Psoas muscle (tissue), 8 donors: ENCODE results near the gene LILRB1. TPM values are rescaled to one million over a fixed set of nuclear protein-coding genes. Genes with fewer than 3 reads are reported as not detected.
"Not testable (repeated sequence)": the region's sequence is repeated elsewhere in the genome, so short reads cannot be mapped to it uniquely, and the experiment has no call there.

ENCODE experiments used
- ATAC-seq, 4 donors: fragments of 200-7000 bp; cut with Tn5 transposase; one replicate each; pipeline ENCODE4 v1.9.1; 2020; ENCODE audit warnings: moderate library complexity in 3 of 4, mild to moderate bottlenecking in 2 of 4
- DNase-seq, 2 donors: peaks; one replicate each; pipeline ENCODE4 v3.0.0-alpha.2; 2020
- H3K27ac ChIP-seq: fragments of 200-600 bp; one replicate; pipeline ENCODE4 v1.8.0; 2022
- H3K27me3 ChIP-seq, 3 donors: fragments of 200-600 bp in 1 of 3; one replicate each; pipeline versions ENCODE4 v1.6.1 to v1.8.0; 2013 to 2022; ENCODE audit warnings: low read length in 2 of 3, mild to moderate bottlenecking in 2 of 3, moderate library complexity in 1 of 3; ENCODE audit not compliant: insufficient read depth in 3 of 3
- H3K36me3 ChIP-seq, 2 donors: fragments of 200-600 bp in 1 of 2; one replicate each; pipeline versions ENCODE4 v1.6.1 to v1.8.0; 2013 to 2022; ENCODE audit warnings: low read depth in 1 of 2, mild to moderate bottlenecking in 1 of 2, moderate library complexity in 1 of 2; ENCODE audit not compliant: insufficient read depth in 1 of 2
- H3K4me1 ChIP-seq: fragments of 200-600 bp; one replicate; pipeline ENCODE4 v1.8.0; 2022
- H3K4me3 ChIP-seq: fragments of 200-600 bp; one replicate; pipeline ENCODE4 v1.8.0; 2022; ENCODE audit warnings: mild to moderate bottlenecking
- H3K9me3 ChIP-seq: fragments of 200-600 bp; one replicate; pipeline ENCODE4 v1.8.0; 2022
- CTCF ChIP-seq: fragments of 200-600 bp; IDR thresholded peaks from one replicate; pipeline ENCODE4 v1.8.0; 2022; ENCODE audit warnings: antibody characterized with exemption
- WGBS, 3 donors: extraction: QIAGEN DNeasy Blood & Tissue Kit; methylation state at CpG; one replicate each; pipeline versions ENCODE4 v1.1.6 to v1.1.7; 2013; 5-methylcytosine and 5-hydroxymethylcytosine counted together
- intact Hi-C, 2 donors: fragments of 100-400 bp; cut with DNase I; formaldehyde crosslinking; loops; one replicate each; pipeline versions ENCODE4 v1.11.0 to v1.14.2; 2022
- polyA plus RNA-seq, 3 donors: library from polyadenylated mRNA; stranded (reverse); fragments of 200-250 nt; gene quantifications; one replicate each; pipeline ENCODE4 v1.2.3, GENCODE V29; 2013
- total RNA-seq, 4 donors: library from RNA; stranded (reverse); fragmentation: NEBNext Ultra II Directional in 2 of 4; extraction: Animal tissue kit (Norgen Biotek cat#: 25700) in 2 of 4; gene quantifications; one replicate each; pipeline versions ENCODE4 v1.2.1 to v1.2.4, GENCODE V29; 2021 to 2023
- donor health status: healthy with polysubstance abuse.
- donor health status: DM: no; HTN: no; CAD: no; lungs with moderate emphysema.
- donor health status: Bipolar disorder and iron deficiency.
- donor health status: healthy.
- donor health status: DM: yes; HTN: yes; CAD: no.
- donor health status: DM: no; HTN: no; CAD: no.
- donor health status: DM: no; HTN: no; CAD: no.
- donor health status: DM: yes; HTN: yes; CAD: no.

Gene LILRB1
- total and polyA plus RNA-seq, 7 donors = 0.17 to 2.0 (median 0.95) TPM

- Histone ChIP-seq H3K4me1 (no peaks in the 10 kb centered on the region), H3K9me3 (no peaks in the 10 kb centered on the region), H3K27me3 (peaks cover 0 to 2% (median 0%) of the 10 kb centered on the region in 3 donors), H3K27ac (no peak overlapping the region), H3K4me3 (no peak overlapping the region), H3K36me3 (no peaks in the 10 kb centered on the region)
- no peak for TF ChIP-seq CTCF
- DNase-seq (no peak), ATAC-seq (no peak)
- intact Hi-C loops = no loop called here
- WGBS, 3 donors = 88 to 91% (median 89%) methylated on average over 1 of the region's 1 CpG
Measured at GRCh38 chr19:54673222-54673621, 42.9 kb downstream of the LILRB1 start.

- WGBS, 3 donors = 42 to 46% (median 45%) methylated on average over 2 of the region's 2 CpGs
- intact Hi-C loops = no loop called here
- H3K9me3 ChIP-seq = no peaks in the 10 kb centered on the region
- H3K36me3 ChIP-seq = no peaks in the 10 kb centered on the region
- peaks cover 0 to 2% (median 0%) of the 10 kb centered on the region in 3 donors for H3K27me3 ChIP-seq
- H3K27ac ChIP-seq = no peak overlapping the region
- no peaks in the 10 kb centered on the region for H3K4me1 ChIP-seq
- ATAC-seq (no peak), DNase-seq (no peak)
- TF ChIP-seq CTCF = no peak
- no peak overlapping the region for H3K4me3 ChIP-seq
Measured at GRCh38 chr19:54674021-54674617, 43.8 kb downstream of the LILRB1 start.

GRCh38 chr19:54676210-54676834 is 46.0 kb downstream of the LILRB1 start:
- H3K9me3 ChIP-seq, H3K27me3 ChIP-seq, ATAC-seq, H3K36me3 ChIP-seq, H3K27ac ChIP-seq, DNase-seq, H3K4me1 ChIP-seq, H3K4me3 ChIP-seq: not testable (repeated sequence)
- peak; percentile 76 for TF ChIP-seq CTCF
- intact Hi-C loops = loop anchor here in 1 of 2 donors (5.0 kb wide), 1 partner anchor 194 kb away; no protein-coding TSS in a partner anchor
- WGBS, 3 donors = 26 to 28% (median 26%) methylated on average over 10 of the region's 10 CpGs

- H3K27ac ChIP-seq = no peak overlapping the region
- H3K4me1 ChIP-seq = no peaks in the 10 kb centered on the region
- no peaks in the 10 kb centered on the region for H3K9me3 ChIP-seq
- 44 to 58% (median 47%) methylated on average over 4 of the region's 4 CpGs for WGBS, 3 donors
- intact Hi-C loops = loop anchor here in 1 of 2 donors (5.0 kb wide), 1 partner anchor 195 kb away; no protein-coding TSS in a partner anchor
- no peak for ATAC-seq
- TF ChIP-seq CTCF = no peak
- H3K36me3 ChIP-seq = no peaks in the 10 kb centered on the region
- DNase-seq = no peak
- H3K27me3 ChIP-seq = no peaks in the 10 kb centered on the region
- H3K4me3 ChIP-seq = no peak overlapping the region
Measured at GRCh38 chr19:54677217-54677616, 46.9 kb downstream of the LILRB1 start.

GRCh38 chr19:54681596-54681995 is 51.3 kb downstream of the LILRB1 start:
- H3K27me3 ChIP-seq, H3K27ac ChIP-seq, H3K9me3 ChIP-seq, H3K36me3 ChIP-seq, DNase-seq, ATAC-seq, H3K4me1 ChIP-seq, intact Hi-C loops, H3K4me3 ChIP-seq: not testable (repeated sequence)
- WGBS, 3 donors = 70 to 77% (median 74%) methylated on average over 12 of the region's 12 CpGs
